ENCODE results near the gene AIRE. TPM values are rescaled to one million over a fixed set of nuclear protein-coding genes. Genes with fewer than 3 reads are reported as not detected.

The AIRE gene
- total RNA-seq, 1 experiment from 2014 or later = not detected

- intact Hi-C loops (cut with micrococcal nuclease; ENCODE audit: unreplicated experiment) = no loop called here
- CTCF ChIA-PET = no interaction called here
- BruUV-seq (replicated peaks) = no TSS peak
- no peak for DNase-seq (ENCODE audit: low spot score)
- Histone ChIP-seq H3K36me3 (ENCODE audit: insufficient read depth, low read length, poor library complexity, severe bottlenecking) (no peaks in the 10 kb centered on the region), H3K9me3 (ENCODE audit: low read depth, low read length, poor library complexity, severe bottlenecking) (no peaks in the 10 kb centered on the region), H3K4me3 (ENCODE audit: low read depth, low read length, poor library complexity, severe bottlenecking) (no peak overlapping the region), H3K27ac (ENCODE audit: low read depth, low read length, poor library complexity, severe bottlenecking) (no peak overlapping the region), H3K27me3 (replicated peaks; ENCODE audit: insufficient read depth, low read depth, low read length, poor library complexity) (no peaks in the 10 kb centered on the region), H3K4me1 (ENCODE audit: insufficient read depth, low read length, poor library complexity, severe bottlenecking) (no peaks in the 10 kb centered on the region)
- TF ChIP-seq EZH2 (IDR thresholded peaks at IDR 0.05; ENCODE audit: borderline replicate concordance, low read depth, low read length, poor library complexity, severe bottlenecking) = no peak
- no peak for TF ChIP-seq CTCF (conservative IDR thresholded peaks at IDR 0.05; ENCODE audit: low read depth, low read length)
- POLR2A ChIA-PET (ENCODE audit: low non-redundant PET) = no interaction called here
These were observed 27.5 kb upstream of the AIRE start for GRCh38 chr21:44258056-44258725.

- peak; percentile 46 for DNase-seq (ENCODE audit: low spot score)
- H3K36me3 ChIP-seq (ENCODE audit: insufficient read depth, low read length, poor library complexity, severe bottlenecking) = no peaks in the 10 kb centered on the region
- CTCF ChIA-PET = no interaction called here
- no peak overlapping the region for H3K4me3 ChIP-seq (ENCODE audit: low read depth, low read length, poor library complexity, severe bottlenecking)
- POLR2A ChIA-PET (ENCODE audit: low non-redundant PET) = no interaction called here
- intact Hi-C loops (cut with micrococcal nuclease; ENCODE audit: unreplicated experiment) = no loop called here
- H3K9me3 ChIP-seq (ENCODE audit: low read depth, low read length, poor library complexity, severe bottlenecking) = no peaks in the 10 kb centered on the region
- no peaks in the 10 kb centered on the region for H3K4me1 ChIP-seq (ENCODE audit: insufficient read depth, low read length, poor library complexity, severe bottlenecking)
- BruUV-seq (replicated peaks) = no TSS peak
- no peak for TF ChIP-seq EZH2 (IDR thresholded peaks at IDR 0.05; ENCODE audit: borderline replicate concordance, low read depth, low read length, poor library complexity, severe bottlenecking)
- TF ChIP-seq CTCF (conservative IDR thresholded peaks at IDR 0.05; ENCODE audit: low read depth, low read length) = no peak
- no peaks in the 10 kb centered on the region for H3K27me3 ChIP-seq (replicated peaks; ENCODE audit: insufficient read depth, low read depth, low read length, poor library complexity)
- no peak overlapping the region for H3K27ac ChIP-seq (ENCODE audit: low read depth, low read length, poor library complexity, severe bottlenecking)
These were observed 26.5 kb upstream of the AIRE start for GRCh38 chr21:44259082-44259705.

GRCh38 chr21:44260066-44260465, 25.6 kb upstream of the AIRE start:
- POLR2A ChIA-PET (ENCODE audit: low non-redundant PET) = interaction anchor here (0.6 kb wide), 1 partner anchor 526 kb away, joined by 5 read pairs; no protein-coding TSS in a partner anchor

More at GRCh38 chr21:44260066-44260465, 25.6 kb upstream of the AIRE start:
- no TSS peak for BruUV-seq (replicated peaks)
- H3K27ac ChIP-seq (ENCODE audit: low read depth, low read length, poor library complexity, severe bottlenecking) = no peak overlapping the region
- no peak for TF ChIP-seq EZH2 (IDR thresholded peaks at IDR 0.05; ENCODE audit: borderline replicate concordance, low read depth, low read length, poor library complexity, severe bottlenecking)
- no peak for TF ChIP-seq CTCF (conservative IDR thresholded peaks at IDR 0.05; ENCODE audit: low read depth, low read length)
- no peaks in the 10 kb centered on the region for H3K9me3 ChIP-seq (ENCODE audit: low read depth, low read length, poor library complexity, severe bottlenecking)
- CTCF ChIA-PET = no interaction called here
- no peak for DNase-seq (ENCODE audit: low spot score)
- no peaks in the 10 kb centered on the region for H3K36me3 ChIP-seq (ENCODE audit: insufficient read depth, low read length, poor library complexity, severe bottlenecking)
- no peaks in the 10 kb centered on the region for H3K4me1 ChIP-seq (ENCODE audit: insufficient read depth, low read length, poor library complexity, severe bottlenecking)
- H3K4me3 ChIP-seq (ENCODE audit: low read depth, low read length, poor library complexity, severe bottlenecking) = no peak overlapping the region
- intact Hi-C loops (cut with micrococcal nuclease; ENCODE audit: unreplicated experiment) = no loop called here
- no peaks in the 10 kb centered on the region for H3K27me3 ChIP-seq (replicated peaks; ENCODE audit: insufficient read depth, low read depth, low read length, poor library complexity)

Measured in A673 (cell line).